Peyer's patch (tissue), 4 donors: ENCODE data around the gene PRELID1. TPM values are rescaled to one million over a fixed set of nuclear protein-coding genes. Genes with fewer than 3 reads are reported as not detected.

Experiments used
- DNase-seq, 3 donors: peaks; one replicate each; pipeline ENCODE4 v3.0.0-alpha.2; 2017 to 2019
- H3K27ac ChIP-seq, 4 donors: fragments of 200-600 bp; sonication (generic); one replicate each; pipeline ENCODE4 v1.5.1; 2016 to 2019
- H3K27me3 ChIP-seq, 2 donors: fragments of 200-600 bp; sonication (generic); one replicate each; pipeline ENCODE4 v1.5.1; 2019
- H3K36me3 ChIP-seq, 3 donors: fragments of 200-600 bp; sonication (generic); one replicate each; pipeline ENCODE4 v1.5.1; 2016 to 2019
- H3K4me1 ChIP-seq, 4 donors: fragments of 200-600 bp; sonication (generic); one replicate each; pipeline ENCODE4 v1.5.1; 2016 to 2019
- H3K4me3 ChIP-seq, 4 donors: fragments of 200-600 bp; sonication (generic); 1 replicate in 3 of 4; 2 replicates in 1 of 4; pipeline ENCODE4 v1.5.1; 2016 to 2019; ENCODE audit warnings: mild to moderate bottlenecking in 1 of 4
- H3K9me3 ChIP-seq, 4 donors: fragments of 200-600 bp; sonication (generic); one replicate each; pipeline ENCODE4 v1.5.1; 2016 to 2019; ENCODE audit warnings: mild to moderate bottlenecking in 1 of 4
- CTCF ChIP-seq, 6 experiments: fragments of 450-650 bp in 4 of 6; fragments of 200-600 bp in 2 of 6; sonication (generic) in 1 of 6; IDR thresholded peaks; one replicate each; pipeline ENCODE4 v1.5.1; 2017 to 2019; ENCODE audit warnings: antibody characterized with exemption in 6 of 6, mild to moderate bottlenecking in 3 of 6, moderate library complexity in 1 of 6
- POLR2A ChIP-seq, 2 donors: fragments of 450-650 bp; IDR thresholded peaks; one replicate each; pipeline ENCODE4 v1.5.1; 2017; ENCODE audit warnings: antibody characterized with exemption in 2 of 2, mild to moderate bottlenecking in 2 of 2, moderate library complexity in 2 of 2
- total RNA-seq, 4 donors: library from RNA; depleted of rRNA; stranded (reverse); fragments of >200 nt; gene quantifications; one replicate each; pipeline ENCODE4 v1.1.0, GENCODE V29; 2016

The PRELID1 gene
- total RNA-seq, 4 donors from 2014 or later = 55.3 to 215 (median 132) TPM

GRCh38 chr5:177325868-177326381 lies 22.3 kb downstream of the PRELID1 start:
- no peak overlapping the region for H3K4me3 ChIP-seq
- H3K4me1 ChIP-seq = peaks cover 0 to 7% (median 0%) of the 10 kb centered on the region in 4 donors
- DNase-seq = peak in 1 of 3 donors; percentile 46
- H3K36me3 ChIP-seq = peaks cover 0 to 20% (median 0%) of the 10 kb centered on the region in 3 donors
- H3K27me3 ChIP-seq = no peaks in the 10 kb centered on the region
- H3K27ac ChIP-seq = peak overlapping the region in 1 of 4 donors; percentile 45
- TF ChIP-seq POLR2A (IDR thresholded peaks at IDR 0.05) = no peak
- TF ChIP-seq CTCF (IDR thresholded peaks at IDR 0.05) = no peak
- no peaks in the 10 kb centered on the region for H3K9me3 ChIP-seq

GRCh38 chr5:177327539-177328522 lies 24.2 kb downstream of the PRELID1 start:
- no peaks in the 10 kb centered on the region for H3K27me3 ChIP-seq
- H3K4me3 ChIP-seq = no peak overlapping the region
- no peak for TF ChIP-seq POLR2A (IDR thresholded peaks at IDR 0.05)
- TF ChIP-seq CTCF (IDR thresholded peaks at IDR 0.05) = no peak
- H3K4me1 ChIP-seq = peaks cover 0 to 7% (median 0%) of the 10 kb centered on the region in 4 donors
- H3K27ac ChIP-seq = peak overlapping the region in 2 of 4 donors; percentile 3 to 37
- H3K9me3 ChIP-seq = no peaks in the 10 kb centered on the region
- peak in 1 of 3 donors; percentile 37 for DNase-seq
- H3K36me3 ChIP-seq = peaks cover 0 to 39% (median 0%) of the 10 kb centered on the region in 3 donors

- peaks cover 0 to 47% (median 0%) of the 10 kb centered on the region in 3 donors for H3K36me3 ChIP-seq
- H3K9me3 ChIP-seq = no peaks in the 10 kb centered on the region
- peaks cover 0 to 7% (median 0%) of the 10 kb centered on the region in 4 donors for H3K4me1 ChIP-seq
- TF ChIP-seq POLR2A (IDR thresholded peaks at IDR 0.05) (no peak), CTCF (IDR thresholded peaks at IDR 0.05) (no peak)
- peak in 1 of 3 donors; percentile 9 for DNase-seq
- H3K27ac ChIP-seq = peak overlapping the region in 1 of 4 donors; percentile 3
- H3K4me3 ChIP-seq = no peak overlapping the region
- H3K27me3 ChIP-seq = no peaks in the 10 kb centered on the region
Observed at GRCh38 chr5:177328545-177329231, 25.1 kb downstream of the PRELID1 start.

- peak in 1 of 3 donors; percentile 25 for DNase-seq
- no peaks in the 10 kb centered on the region for H3K9me3 ChIP-seq
- peaks cover 0 to 7% (median 0%) of the 10 kb centered on the region in 4 donors for H3K4me1 ChIP-seq
- H3K4me3 ChIP-seq = no peak overlapping the region
- H3K36me3 ChIP-seq = peaks cover 0 to 59% (median 0%) of the 10 kb centered on the region in 3 donors
- H3K27me3 ChIP-seq = no peaks in the 10 kb centered on the region
- TF ChIP-seq CTCF (IDR thresholded peaks at IDR 0.05) (no peak), POLR2A (IDR thresholded peaks at IDR 0.05) (no peak)
- no peak overlapping the region for H3K27ac ChIP-seq
Observed at GRCh38 chr5:177329883-177330282, 26.3 kb downstream of the PRELID1 start.
